Right renal pelvis (tissue), 4 donors: ENCODE data around the gene FPR3. TPM values are rescaled to one million over a fixed set of nuclear protein-coding genes. Genes with fewer than 3 reads are reported as not detected.
"Not testable (repeated sequence)": the region's sequence is repeated elsewhere in the genome, so short reads cannot be mapped to it uniquely, and the experiment has no call there.

Experiments used
- DNase-seq, 4 donors: peaks; one replicate each; pipeline ENCODE4 v3.0.0-alpha.2; 2013; ENCODE audit warnings: low read depth in 4 of 4, low spot score in 3 of 4, missing footprints in 1 of 4
- polyA plus RNA-seq, 4 donors: library from polyadenylated mRNA; unstranded; fragments of 120-200 nt; gene quantifications; one replicate each; pipeline ENCODE4 v1.2.1, GENCODE V29; 2013; ENCODE audit not compliant: insufficient read length in 4 of 4

FPR3 gene
- polyA plus RNA-seq, 4 donors, result 0.33 to 0.70 (median 0.42) TPM

DNA sequence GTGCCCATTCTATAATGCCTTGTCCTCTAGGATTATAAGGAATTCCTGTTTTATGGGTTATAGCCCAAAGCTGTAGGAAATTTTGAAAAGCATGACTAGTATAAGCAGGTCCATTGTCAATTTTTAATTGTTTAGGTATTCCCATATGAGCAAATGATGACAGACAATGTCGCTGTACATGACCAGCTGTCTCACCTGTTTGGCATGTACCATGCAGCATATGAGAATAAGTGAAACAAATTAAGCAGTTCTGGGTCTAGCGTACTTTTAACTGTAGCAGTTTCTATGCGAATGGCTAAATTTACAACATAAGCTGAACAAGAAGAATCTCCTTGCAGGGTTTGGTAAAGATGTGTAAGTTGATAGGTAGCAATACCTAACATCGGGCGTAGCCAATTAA lies 11.6 kb downstream of the FPR3 start:
- not testable (repeated sequence) for DNase-seq

- no peak for DNase-seq
Measured at GRCh38 chr19:51807111-51807701, 12.2 kb downstream of the FPR3 start.

GRCh38 chr19:51807925-51808324 lies 13.0 kb downstream of the FPR3 start:
- DNase-seq, result no peak

GRCh38 chr19:51808333-51808986 lies 13.5 kb downstream of the FPR3 start:
- DNase-seq, result no peak

GRCh38 chr19:51809787-51810186 lies 14.8 kb downstream of the FPR3 start:
- no peak for DNase-seq

GRCh38 chr19:51810223-51810622 lies 15.3 kb downstream of the FPR3 start:
- DNase-seq, result no peak

DNA sequence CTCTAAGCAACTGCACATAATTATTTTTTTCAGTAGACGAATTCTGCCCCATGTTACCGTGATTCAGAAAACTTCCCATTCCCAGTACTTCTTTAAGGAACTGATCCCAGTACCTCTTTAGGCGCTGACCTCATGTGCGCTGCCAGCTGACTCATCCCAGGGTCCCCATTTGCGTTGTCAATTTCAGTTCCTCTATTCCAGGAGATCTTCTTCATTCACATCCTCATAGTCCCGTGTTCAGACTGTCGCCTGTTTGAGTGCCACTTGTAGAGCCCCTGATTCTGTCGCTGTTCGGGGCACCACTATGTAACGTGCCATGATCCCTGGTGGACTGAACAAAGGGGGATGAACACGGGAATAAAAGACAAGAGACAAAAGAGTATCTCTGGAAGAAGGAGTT lies 16.4 kb downstream of the FPR3 start:
- no peak for DNase-seq

DNA sequence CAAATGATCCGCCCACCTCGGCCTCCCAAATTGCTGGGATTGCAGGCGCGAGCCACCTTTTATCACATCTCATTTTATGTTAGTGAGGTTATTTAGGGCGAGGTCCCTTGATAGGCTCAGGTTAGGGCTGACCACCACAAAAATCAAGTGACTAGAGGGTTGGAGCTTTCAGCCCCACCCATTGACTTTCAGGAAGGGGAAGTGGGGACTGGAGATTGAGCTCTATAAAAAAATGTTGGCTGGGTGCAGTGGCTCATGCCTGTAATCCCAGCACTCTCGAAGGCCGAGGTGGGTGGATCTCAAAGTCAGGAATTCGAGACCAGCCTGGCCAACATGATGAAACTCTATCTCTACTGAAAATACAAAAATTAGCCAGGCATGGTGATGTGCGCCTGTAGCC lies 20.1 kb downstream of the FPR3 start:
- no peak for DNase-seq

DNA sequence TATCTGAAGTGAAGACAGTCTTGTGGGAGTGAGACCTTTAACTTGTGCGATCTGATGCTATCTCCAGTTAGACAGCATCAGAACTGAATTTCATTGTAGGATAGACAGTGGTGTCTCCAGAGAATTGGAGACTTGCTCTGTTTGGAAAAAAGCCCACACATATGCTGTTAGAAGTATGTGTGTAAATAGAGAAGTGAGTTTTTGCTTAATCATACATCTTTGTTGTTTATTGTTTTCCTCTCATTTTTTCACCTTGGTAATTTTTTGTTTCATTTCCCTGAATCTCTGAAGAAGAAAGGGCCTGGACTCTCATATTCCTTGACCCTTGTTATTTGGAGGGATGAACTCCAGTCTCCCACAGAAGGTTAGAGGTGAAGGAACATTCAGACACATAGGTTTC lies 21.8 kb downstream of the FPR3 start:
- DNase-seq, result no peak

DNA sequence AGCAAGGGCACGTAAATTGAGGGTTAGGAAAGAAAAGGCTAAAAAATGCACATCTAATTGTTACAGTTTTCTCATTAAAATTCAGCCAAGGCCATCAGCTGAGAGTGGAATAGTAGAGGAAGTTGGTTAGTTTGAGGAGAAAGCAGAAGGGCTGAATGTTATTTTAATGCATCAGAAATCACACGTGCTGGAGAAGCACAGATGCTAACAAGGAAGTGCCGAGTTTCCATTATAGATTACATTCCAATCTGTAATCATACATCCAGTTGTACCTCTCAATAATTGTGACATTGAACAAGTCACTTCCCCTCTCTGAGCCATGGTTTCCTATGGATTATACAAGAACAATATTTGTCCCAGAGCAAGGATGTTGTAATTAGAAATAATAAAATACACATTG lies 25.1 kb downstream of the FPR3 start:
- DNase-seq, result no peak

GRCh38 chr19:51820831-51821446 lies 26.0 kb downstream of the FPR3 start:
- DNase-seq, result no peak

DNA sequence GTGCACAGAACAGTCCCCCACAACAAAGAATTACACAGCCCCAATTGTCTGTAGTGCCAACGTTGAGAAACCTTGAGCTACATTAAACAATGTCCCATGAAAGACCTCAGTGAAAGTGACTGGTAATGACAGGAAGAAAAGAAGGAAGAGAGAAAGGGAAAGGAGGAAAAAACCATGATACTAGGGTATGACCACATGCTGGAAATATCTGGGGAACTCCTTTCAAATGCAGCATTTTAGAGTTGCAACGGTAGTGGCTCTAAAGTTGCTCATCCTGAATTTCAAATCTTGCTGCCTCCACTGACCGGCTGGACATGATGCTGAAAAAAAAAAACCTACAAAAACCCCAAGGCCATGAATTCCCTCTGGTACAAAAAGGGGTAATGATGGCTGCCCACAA lies 26.5 kb downstream of the FPR3 start:
- DNase-seq, result no peak

DNA sequence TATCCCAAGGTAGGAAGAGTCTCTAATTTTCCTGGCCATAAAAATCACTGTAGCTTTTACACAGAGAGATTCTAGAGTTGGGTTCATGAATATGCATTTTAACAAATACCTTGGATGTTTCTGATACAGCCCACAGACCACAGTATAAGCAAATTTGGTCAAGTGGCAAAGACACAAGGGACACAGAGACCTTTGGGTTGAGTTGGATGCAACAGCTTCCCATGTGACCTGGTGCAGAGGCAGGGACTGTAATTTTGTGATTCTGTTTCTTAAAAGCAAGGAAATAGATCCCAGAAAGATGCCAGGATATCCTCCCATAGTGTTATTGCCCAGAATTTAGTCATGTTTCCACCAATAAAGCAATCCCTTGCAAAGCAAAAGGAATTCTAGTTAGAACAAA lies 27.0 kb downstream of the FPR3 start:
- DNase-seq, result no peak

- no peak for DNase-seq
Measured at GRCh38 chr19:51822325-51822724, 27.4 kb downstream of the FPR3 start.

DNA sequence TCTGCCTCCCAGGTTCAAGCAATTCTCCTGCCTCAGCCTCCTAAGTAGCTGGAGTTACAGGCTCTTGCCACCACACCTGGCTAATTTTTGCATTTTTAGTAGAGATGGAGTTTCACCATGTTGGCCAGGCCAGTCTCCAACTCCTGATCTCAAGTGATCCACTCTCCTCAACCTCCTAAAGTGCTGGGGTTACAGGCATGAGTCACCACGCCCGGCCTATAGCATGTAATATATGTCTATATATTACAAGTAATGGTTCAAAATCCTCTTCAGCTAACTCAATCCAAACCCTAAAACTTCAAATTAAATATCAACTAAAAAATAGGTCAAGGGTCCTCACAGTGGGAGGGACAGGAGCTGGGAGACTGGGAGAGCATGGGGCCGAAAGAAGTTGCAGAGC lies 28.0 kb downstream of the FPR3 start:
- DNase-seq, result no peak

DNA sequence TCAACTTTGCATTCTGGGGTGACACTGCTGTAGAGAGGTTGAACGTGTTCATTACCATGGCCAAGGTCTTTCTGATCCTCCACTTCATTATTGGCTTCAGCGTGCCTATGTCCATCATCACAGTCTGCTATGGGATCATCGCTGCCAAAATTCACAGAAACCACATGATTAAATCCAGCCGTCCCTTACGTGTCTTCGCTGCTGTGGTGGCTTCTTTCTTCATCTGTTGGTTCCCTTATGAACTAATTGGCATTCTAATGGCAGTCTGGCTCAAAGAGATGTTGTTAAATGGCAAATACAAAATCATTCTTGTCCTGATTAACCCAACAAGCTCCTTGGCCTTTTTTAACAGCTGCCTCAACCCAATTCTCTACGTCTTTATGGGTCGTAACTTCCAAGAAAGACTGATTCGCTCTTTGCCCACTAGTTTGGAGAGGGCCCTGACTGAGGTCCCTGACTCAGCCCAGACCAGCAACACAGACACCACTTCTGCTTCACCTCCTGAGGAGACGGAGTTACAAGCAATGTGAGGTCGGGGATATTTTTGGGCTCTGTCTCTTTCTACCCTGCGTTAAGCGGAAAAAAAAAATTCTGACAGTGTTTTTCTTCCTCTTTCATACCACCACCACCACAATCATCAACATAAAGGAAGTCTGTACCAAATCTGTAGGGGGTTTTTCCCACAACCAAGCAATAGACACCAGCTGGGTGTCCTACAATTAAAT lies 29.5 kb downstream of the FPR3 start:
- no peak for DNase-seq

DNA sequence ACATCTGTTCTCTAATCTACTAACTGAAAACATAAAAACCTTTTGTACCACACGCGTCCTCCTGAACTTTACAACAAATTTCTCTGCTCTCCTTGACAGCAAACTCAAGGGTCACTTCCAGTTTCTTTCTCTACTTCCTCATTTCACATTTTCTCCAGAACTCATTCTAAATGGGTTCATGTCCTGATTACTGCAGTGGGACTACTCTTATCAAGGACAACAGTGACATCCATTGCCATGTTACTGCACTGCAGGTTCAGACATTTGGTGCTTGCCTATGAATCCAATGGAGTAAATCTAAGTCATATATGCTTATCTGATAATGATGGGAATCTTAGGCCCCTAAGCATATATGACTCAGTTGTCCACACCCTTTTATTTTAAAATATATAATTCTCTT lies 35.3 kb downstream of the FPR3 start:
- no peak for DNase-seq

- DNase-seq, result no peak
Measured at GRCh38 chr19:51837145-51837544, 42.2 kb downstream of the FPR3 start.

GRCh38 chr19:51861870-51862622 lies 67.1 kb downstream of the FPR3 start:
- no peak for DNase-seq

DNA sequence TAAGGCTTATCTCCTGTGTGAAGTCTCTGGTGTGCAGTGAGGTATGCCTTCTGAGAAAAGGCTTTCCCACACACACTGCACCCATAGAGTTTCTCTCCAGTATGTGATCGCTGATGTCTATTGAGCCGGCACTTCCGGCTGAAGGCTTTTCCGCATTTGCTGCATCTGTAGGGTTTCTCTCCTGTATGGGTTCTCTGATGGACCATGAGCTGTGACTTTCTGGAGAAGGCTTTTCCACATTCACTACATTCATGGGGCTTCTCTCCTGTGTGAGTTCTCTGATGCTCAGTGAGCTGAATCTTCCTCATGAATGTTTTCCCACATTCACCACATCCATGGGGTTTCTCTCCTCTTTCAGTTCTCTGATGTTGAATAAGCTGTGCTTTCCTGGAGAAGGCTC lies 78.1 kb downstream of the FPR3 start:
- DNase-seq, result no peak
